Type B pancreatic cell (in vitro differentiated cells): ENCODE results near the gene OR2V2. TPM values are rescaled to one million over a fixed set of nuclear protein-coding genes. Genes with fewer than 3 reads are reported as not detected.
"Not testable (repeated sequence)": the region's sequence is repeated elsewhere in the genome, so short reads cannot be mapped to it uniquely, and the experiment has no call there.

Experiments used
- DNase-seq: peaks from one replicate; pipeline ENCODE4 v3.0.0; 2021; ENCODE audit warnings: mixed read lengths; ENCODE audit not compliant: unreplicated experiment; ENCODE audit errors: extremely low spot score
- H3K27ac Mint-ChIP-seq: 2 replicates; pipeline ENCODE4 v1.8.0; 2021; ENCODE audit warnings: mild to moderate bottlenecking, mixed read lengths
- H3K27me3 Mint-ChIP-seq: 2 replicates; pipeline ENCODE4 v1.8.0; 2021; ENCODE audit warnings: mixed read lengths
- H3K36me3 Mint-ChIP-seq: 2 replicates; pipeline ENCODE4 v1.8.0; 2021; ENCODE audit warnings: mixed read lengths
- H3K4me1 Mint-ChIP-seq: one replicate; pipeline ENCODE4 v1.8.0; 2021; ENCODE audit warnings: mixed read lengths; ENCODE audit not compliant: unreplicated experiment
- H3K4me3 Mint-ChIP-seq: 2 replicates; pipeline ENCODE4 v1.8.0; 2021; ENCODE audit warnings: mild to moderate bottlenecking, mixed read lengths
- H3K9me3 Mint-ChIP-seq: 2 replicates; pipeline ENCODE4 v1.8.0; 2021; ENCODE audit warnings: mixed read lengths
- total RNA-seq: library from RNA; stranded (reverse); gene quantifications from 2 replicates; pipeline ENCODE4 v1.2.1, GENCODE V29; 2021; ENCODE audit warnings: low replicate concordance
- TF ChIP-seq, protein P1 (sequence below): fragments of 200-600 bp; sonication (generic); conservative IDR thresholded peaks from 2 replicates; pipeline ENCODE4 v1.5.0; 2021; ENCODE audit warnings: antibody characterized with exemption, mild to moderate bottlenecking

Gene OR2V2
- total RNA-seq, 1 donor from 2014 or later, result not detected

DNA sequence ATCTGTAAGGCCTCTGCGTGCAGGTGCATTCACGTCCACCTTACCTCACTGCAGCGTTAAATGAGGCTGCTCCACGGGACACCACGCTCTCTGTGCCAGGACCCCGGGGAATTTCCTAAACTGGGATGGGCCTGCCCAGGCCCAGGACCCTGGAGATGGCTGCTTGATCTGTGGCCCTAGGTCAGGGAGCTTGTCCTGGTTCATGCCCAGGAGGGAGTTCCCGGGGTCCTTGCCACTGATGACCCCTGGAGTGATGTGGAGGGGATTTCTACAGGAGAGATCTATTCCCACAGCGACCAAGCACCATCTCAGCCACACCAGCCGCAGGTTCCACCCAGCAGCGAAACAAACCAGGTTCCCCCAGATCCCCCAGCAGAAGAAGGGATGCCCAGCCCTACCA lies 19.9 kb upstream of the OR2V2 start:
- Mint-ChIP-seq H3K27ac (no peak overlapping the region), H3K4me3 (no peak overlapping the region), H3K9me3 (no peaks in the 10 kb centered on the region), H3K4me1 (no peaks in the 10 kb centered on the region), H3K27me3 (peaks cover 85% of the 10 kb centered on the region), H3K36me3 (no peaks in the 10 kb centered on the region)
- TF ChIP-seq, protein P1, sequence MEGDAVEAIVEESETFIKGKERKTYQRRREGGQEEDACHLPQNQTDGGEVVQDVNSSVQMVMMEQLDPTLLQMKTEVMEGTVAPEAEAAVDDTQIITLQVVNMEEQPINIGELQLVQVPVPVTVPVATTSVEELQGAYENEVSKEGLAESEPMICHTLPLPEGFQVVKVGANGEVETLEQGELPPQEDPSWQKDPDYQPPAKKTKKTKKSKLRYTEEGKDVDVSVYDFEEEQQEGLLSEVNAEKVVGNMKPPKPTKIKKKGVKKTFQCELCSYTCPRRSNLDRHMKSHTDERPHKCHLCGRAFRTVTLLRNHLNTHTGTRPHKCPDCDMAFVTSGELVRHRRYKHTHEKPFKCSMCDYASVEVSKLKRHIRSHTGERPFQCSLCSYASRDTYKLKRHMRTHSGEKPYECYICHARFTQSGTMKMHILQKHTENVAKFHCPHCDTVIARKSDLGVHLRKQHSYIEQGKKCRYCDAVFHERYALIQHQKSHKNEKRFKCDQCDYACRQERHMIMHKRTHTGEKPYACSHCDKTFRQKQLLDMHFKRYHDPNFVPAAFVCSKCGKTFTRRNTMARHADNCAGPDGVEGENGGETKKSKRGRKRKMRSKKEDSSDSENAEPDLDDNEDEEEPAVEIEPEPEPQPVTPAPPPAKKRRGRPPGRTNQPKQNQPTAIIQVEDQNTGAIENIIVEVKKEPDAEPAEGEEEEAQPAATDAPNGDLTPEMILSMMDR, result no peak
- DNase-seq, result no peak

DNA sequence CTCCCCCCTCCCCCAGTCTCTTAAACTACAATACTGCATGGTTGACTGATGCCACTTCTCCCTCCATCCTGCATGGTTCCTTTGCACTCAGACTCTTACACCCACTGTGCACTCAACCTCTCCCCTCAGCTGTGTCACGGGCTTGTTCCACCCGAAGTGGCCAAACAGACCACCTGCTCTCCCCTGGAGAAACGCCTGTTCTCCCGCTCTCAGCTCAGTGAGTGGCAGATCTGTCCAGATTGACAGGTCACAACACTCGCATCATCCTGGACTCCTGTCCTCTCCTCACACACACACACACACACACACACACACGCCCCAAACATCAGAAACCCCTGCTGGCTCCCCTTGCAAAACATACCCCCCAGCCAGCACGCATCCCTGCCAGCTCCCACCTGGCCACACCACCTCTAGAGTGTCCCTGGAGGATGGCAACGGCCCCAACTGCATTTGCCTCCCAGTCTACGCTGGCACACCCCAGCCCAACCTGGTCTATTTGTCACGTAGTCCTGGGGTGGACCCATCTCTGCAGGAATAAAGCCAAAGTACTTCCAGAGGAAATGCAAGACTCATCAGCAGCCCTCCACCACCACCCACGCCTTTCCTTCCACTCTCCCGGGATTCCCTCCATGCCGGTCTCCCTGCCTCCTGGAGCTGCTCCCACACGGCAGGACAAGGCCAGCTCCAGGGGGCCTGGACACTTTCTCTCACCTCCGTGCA lies 19.3 kb upstream of the OR2V2 start:
- no peak overlapping the region for H3K27ac Mint-ChIP-seq
- H3K36me3 Mint-ChIP-seq, result no peaks in the 10 kb centered on the region
- H3K4me1 Mint-ChIP-seq, result no peaks in the 10 kb centered on the region
- no peak overlapping the region for H3K4me3 Mint-ChIP-seq
- TF ChIP-seq, protein P1, result no peak
- H3K27me3 Mint-ChIP-seq, result peaks cover 85% of the 10 kb centered on the region
- H3K9me3 Mint-ChIP-seq, result no peaks in the 10 kb centered on the region
- DNase-seq, result no peak

DNA sequence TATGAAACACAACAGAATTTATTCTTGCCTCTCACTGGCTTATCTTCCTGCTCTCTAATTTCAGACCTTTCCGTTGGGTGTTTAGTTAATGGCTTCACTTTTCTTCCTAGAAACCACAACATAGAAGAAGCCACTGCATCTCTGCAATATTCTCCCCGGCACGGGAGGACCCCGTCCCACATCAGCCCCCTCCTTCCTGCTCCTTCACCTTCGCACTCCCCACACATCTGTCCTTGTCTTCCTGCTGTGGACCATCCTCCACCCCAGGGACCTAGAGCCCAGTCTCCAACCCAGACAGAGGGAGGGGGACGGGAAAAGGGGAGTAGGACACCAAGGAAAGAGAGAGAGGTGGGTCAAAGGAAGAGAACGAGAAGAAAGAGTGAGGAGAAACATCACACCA lies 17.8 kb upstream of the OR2V2 start:
- peaks cover 81% of the 10 kb centered on the region for H3K27me3 Mint-ChIP-seq
- no peak overlapping the region for H3K27ac Mint-ChIP-seq
- H3K9me3 Mint-ChIP-seq, result no peaks in the 10 kb centered on the region
- no peaks in the 10 kb centered on the region for H3K36me3 Mint-ChIP-seq
- H3K4me3 Mint-ChIP-seq, result no peak overlapping the region
- TF ChIP-seq, protein P1, result no peak
- DNase-seq, result no peak
- H3K4me1 Mint-ChIP-seq, result no peaks in the 10 kb centered on the region

DNA sequence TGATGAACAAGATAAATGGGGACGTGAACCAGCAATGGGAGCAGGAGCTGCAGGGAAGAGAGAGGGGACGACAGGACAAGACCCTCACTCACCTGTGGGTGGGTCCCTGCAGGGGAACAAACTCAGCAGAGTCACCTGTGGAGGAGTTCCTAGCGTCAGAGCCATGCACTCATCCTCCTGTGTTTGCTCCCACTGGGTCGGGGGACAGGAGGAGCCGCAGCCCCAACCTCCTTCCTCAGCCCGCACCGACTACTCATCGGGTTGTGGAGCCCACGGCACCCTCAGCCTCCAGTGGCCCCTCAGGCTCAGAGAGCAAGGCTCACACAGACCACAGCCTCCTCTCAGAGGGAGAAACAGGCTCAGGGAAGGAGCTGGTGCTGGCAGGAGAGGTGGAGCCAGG lies 17.3 kb upstream of the OR2V2 start:
- not testable (repeated sequence) for H3K4me3 Mint-ChIP-seq, H3K9me3 Mint-ChIP-seq, H3K4me1 Mint-ChIP-seq, H3K27ac Mint-ChIP-seq, H3K36me3 Mint-ChIP-seq, DNase-seq
- peaks cover 80% of the 10 kb centered on the region for H3K27me3 Mint-ChIP-seq

DNA sequence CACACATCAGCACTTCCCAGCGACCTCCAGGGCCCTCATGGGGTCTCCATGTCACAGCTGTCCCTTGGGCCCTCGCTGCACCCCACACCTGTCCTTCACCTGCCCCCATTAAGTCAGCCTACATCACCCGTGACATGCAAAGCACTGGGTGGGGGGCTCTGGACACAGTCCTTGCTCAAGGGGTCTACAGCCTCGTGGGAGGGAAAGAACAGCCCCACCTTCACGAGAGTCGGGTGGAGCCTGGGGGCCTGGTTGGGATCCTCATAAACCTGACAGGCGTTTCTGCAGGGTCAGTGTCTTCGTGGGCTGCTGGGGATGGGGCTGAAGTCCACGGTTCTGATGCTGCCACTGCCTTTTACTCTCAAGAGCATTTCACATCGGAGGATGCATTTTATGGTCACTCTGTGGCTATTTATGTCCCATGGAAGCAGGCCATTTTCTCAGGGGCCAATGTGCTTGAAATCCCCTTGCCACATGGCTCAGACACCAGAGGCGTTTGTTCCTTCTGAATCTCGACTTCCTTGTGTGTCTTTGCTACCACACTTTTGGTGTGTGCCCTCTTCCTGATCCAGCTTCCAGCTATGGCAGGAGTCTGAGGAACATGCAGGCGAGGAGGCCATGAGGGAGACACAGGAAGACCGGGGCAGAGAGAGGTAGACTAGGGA lies 16.4 kb upstream of the OR2V2 start, which contains the start of gene OR2V1:
OR2V1 (minus strand) TSS at position 338 of the 665 bp plus-strand sequence. CDS start 5,865 bp downstream, outside the sequence.
- no peaks in the 10 kb centered on the region for H3K4me1 Mint-ChIP-seq
- no peak within 1 kb of the TSS for H3K4me3 Mint-ChIP-seq
- no peaks in the 10 kb centered on the region for H3K9me3 Mint-ChIP-seq
- peaks cover 80% of the 10 kb centered on the region for H3K27me3 Mint-ChIP-seq
- TF ChIP-seq, protein P1, result no peak
- no peak within 1 kb of the TSS for H3K27ac Mint-ChIP-seq
- no peak for DNase-seq
- H3K36me3 Mint-ChIP-seq, result no peaks in the 10 kb centered on the region

DNA sequence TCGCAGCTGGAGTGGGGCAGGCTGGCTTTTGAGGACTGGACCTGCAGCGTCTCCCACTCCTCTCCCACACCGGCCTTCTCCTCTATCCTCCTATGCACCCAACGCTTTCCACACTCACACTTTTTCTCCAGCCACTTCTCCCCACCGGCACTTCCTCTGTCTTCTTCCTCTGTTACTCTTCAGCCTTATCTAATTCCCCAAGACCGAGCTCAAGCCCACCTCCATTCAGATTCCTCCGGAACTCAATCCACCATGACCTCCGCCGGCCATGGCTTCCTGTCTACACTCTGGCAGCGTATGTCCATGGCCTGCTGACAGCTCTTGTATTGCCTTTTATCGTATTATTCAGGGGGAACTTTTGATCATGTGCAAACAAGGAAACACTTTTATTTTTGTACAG lies 15.9 kb upstream of the OR2V2 start:
- no peaks in the 10 kb centered on the region for H3K9me3 Mint-ChIP-seq
- no peak overlapping the region for H3K27ac Mint-ChIP-seq
- TF ChIP-seq, protein P1, result no peak
- H3K4me3 Mint-ChIP-seq, result no peak overlapping the region
- peaks cover 75% of the 10 kb centered on the region for H3K27me3 Mint-ChIP-seq
- DNase-seq, result no peak
- no peaks in the 10 kb centered on the region for H3K36me3 Mint-ChIP-seq
- H3K4me1 Mint-ChIP-seq, result no peaks in the 10 kb centered on the region
